ENCODE results near the gene UBC.
"Not testable (repeated sequence)": the region's sequence is repeated elsewhere in the genome, so short reads cannot be mapped to it uniquely, and the experiment has no call there.

The UBC gene

GRCh38 chr12:124914392-124915238 lies at the start of gene UBC:
Gene UBC (minus strand): TSS chr12:124914650. CDS start chr12:124913771, 879 bp downstream.
- peak; percentile 80 to 98 for DNase-seq

- peak; percentile 64 to 69 for DNase-seq
Observed at GRCh38 chr12:124963211-124963610, 48.8 kb upstream of the UBC start.

- no peak for DNase-seq
Observed at GRCh38 chr12:124961055-124961454, 46.6 kb upstream of the UBC start.

DNA sequence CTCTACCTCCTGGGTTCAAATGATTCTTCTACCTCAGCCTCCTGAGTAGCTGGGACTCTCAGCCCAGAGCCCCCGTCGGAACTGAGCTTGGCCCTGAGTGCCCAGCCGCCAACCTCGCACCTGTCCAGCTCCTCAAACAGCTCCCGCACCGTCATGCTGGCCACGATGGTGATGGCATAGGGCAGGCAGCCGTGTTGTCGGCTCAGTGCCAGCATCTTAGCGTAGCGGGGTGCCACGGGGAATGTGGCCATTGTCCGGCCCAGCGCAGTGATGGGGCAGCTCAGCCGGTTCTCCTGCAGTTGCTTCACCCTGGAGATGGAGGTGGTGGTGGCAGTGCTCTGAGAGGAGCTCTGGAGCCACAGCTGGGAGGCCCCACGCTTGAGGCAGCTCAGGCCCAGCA lies 42.1 kb upstream of the UBC start:
- DNase-seq = no peak

- no peak for DNase-seq
Observed at GRCh38 chr12:124954771-124955170, 40.3 kb upstream of the UBC start.

GRCh38 chr12:124953689-124954405 lies 39.4 kb upstream of the UBC start:
- DNase-seq = no peak

GRCh38 chr12:124952801-124953200 lies 38.4 kb upstream of the UBC start:
- DNase-seq = no peak

- no peak for DNase-seq
Observed at GRCh38 chr12:124952295-124952694, 37.8 kb upstream of the UBC start.

DNA sequence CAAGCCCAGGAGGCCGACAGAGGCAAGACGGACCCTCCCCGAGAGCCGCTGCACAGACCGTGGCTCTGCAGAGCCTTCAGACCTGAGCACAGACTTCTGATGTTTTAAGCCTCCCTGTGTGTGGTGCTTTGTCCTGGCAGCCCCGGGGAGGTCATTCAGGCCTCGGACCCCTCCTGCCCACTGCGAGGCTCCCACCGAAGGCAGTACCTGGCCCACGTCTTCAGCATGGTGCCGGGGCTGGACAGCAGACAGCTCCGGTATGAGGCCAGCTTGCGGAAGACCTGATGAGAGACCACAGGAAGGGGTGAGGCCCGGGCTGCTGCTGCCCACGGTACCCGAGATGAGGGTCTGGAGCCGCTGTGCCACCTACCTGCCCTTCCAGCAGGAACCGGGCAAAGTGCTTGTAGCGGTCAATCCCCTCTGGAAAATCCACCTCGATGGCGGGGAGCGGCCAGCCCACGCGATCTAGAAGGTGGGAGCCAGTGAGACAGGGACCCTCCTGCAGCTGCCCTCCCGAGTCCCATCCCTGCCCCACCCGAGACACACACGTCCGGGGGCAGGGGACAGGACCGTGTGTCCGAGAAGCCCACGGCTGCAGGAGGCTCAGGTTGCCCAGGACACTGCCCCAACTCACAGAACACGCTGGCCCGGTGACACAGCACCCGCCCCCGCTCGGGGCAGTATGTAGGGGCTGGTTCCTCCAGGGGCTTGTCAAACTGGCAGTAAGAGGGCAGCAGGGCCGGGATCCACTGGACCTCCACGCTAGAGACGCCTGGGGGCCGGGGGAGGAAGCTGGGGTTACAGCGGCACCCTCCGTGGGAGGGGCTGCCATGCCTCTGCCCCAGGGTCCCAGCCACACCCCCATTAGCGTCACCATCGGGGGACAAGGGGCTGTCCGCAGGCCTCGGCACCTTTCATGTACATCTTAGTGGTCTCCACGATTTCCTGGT lies 35.6 kb upstream of the UBC start:
- no peak for DNase-seq

- no peak for DNase-seq
Observed at GRCh38 chr12:124949066-124949465, 34.6 kb upstream of the UBC start.

DNA sequence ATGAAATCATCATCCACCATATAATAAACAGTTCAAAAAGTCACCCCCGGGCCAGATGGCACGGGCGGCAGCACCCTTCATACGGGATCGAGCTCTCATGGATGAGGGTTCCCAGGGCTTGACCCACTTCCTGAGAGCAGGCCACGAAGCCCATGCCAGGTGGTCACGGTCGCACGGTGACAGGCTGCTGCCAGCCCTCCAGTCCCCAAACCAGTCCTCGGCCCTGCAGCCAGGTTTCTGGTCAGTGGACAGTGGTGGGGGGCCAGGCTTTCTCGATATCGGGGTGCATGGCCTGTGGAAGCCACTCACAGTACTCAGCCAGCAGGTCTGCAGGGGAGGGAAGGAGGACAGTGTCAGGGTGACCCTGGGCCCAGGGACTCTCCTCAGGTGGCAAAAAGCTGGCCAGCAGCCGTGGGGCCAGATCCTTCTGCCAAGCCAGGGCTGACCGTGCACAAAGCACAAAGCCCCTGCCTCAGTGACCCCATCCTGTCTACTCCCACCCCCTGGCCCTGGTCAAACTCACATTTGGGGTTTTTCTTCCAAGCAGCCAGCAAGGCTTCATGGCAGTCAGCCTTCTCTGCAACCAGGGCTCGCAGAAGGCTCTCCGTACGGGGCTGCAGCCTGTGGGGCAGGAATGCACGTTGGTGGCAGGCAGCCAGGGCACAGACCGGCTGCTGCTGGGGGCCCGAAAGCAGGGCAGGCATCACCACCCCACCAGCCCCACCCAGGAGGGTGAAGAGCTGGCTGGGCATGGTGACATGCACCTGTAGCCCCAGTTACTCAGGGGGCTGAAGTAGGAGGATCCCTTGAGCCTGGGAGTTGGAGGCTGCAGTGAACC lies 33.3 kb upstream of the UBC start:
- no peak for DNase-seq

DNA sequence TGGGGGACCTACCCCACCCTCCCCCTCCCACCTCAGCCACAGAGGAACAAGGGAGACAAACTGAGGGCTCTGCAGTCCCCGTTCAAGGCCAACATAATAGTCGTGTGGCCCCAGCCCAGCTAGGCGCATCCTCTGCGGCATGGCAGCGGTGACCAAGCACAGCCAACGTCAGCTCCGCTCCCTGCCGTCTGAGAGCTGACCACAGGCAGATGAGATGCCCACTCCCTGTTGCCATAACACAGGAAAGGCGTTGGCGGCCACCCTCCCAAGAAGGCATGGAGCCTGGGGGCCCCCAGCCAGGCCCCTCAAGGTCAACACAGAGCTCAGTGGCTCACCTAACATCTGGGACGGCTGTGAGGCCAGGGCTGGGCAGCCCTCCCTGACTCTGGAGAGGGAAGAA lies 32.6 kb upstream of the UBC start:
- no peak for DNase-seq

GRCh38 chr12:124946447-124946793 lies 32.0 kb upstream of the UBC start:
- DNase-seq = no peak

DNA sequence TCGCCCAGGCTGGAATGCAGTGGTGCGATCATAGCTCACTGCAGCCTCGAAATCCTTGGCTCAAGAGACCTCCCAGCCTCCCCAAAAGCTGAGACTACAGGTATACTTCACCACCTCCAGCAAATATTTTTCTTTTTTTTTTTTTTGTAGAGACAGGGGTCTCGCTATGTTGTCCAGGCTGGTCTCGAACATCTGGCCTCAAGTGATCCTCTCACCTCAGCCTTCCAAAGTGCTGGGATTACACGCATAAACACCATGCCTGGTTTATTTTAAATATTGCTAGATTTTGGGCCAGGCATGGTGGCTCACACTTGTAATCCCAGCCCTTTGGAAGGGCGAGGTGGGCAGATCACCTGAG lies 26.7 kb upstream of the UBC start:
- no peak for DNase-seq

DNA sequence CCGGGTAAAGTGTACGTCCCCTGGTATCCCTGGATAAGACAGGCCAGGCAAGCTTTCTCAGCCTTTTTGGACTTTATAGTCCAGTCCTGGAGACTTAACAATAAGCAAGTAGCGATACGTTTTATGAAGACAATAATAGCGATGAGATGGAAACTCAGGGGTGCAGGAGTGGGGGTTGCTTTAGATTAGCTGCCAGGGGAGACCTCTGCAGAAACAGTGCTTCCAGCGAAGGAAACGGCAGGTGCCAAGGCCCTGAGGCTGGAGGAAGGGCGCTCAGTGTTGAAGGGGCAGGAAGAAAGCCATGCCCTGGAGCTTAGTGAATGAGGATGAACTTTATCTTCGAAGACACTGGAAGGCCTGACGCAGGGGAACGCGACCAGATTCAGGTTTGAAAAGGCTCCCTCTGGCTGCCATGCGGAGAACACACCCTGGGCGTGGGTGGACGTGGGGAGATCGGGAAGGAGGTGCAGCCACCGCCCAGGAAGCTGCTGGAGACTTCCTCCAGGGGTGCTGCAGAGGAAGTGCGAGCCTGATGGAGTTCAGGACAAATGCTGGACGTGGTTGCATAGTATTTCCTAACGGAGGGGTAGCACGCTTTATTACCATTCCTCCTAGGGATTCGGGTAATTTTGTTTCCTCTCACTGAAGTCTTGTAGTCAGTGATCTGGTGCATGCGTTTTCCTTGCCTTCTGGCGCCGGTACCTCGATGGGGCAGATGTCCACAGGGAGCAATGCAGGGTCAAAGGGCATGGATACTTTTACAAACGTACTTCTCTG lies 26.1 kb upstream of the UBC start:
- peak; percentile 96 for DNase-seq

- DNase-seq = no peak
Observed at GRCh38 chr12:124940143-124940392, 25.6 kb upstream of the UBC start.

- peak; percentile 76 to 93 for DNase-seq
Observed at GRCh38 chr12:124939421-124940142, 25.1 kb upstream of the UBC start.

DNA sequence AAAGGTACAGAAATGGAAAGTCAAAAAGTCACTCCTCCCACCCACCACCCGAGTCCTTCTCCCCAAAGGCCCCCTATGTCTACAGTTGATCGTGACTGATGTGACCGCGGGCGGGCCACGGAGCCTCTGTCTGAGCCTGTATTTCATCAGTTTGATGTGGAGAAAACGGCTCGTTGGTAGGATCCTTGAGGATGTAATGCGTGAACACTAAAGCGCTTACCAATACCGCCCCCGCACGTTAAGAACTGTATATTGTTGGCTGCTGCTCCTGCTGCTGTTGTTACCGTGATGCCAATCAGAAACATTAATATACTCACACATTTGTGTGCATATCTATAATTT lies 24.6 kb upstream of the UBC start:
- DNase-seq = peak; percentile 53 to 68

- peak; percentile 17 to 32 for DNase-seq
Observed at GRCh38 chr12:124938587-124938986, 24.1 kb upstream of the UBC start.

- peak in 1 of 2 donors; percentile 15 for DNase-seq
Observed at GRCh38 chr12:124938108-124938507, 23.7 kb upstream of the UBC start.

DNA sequence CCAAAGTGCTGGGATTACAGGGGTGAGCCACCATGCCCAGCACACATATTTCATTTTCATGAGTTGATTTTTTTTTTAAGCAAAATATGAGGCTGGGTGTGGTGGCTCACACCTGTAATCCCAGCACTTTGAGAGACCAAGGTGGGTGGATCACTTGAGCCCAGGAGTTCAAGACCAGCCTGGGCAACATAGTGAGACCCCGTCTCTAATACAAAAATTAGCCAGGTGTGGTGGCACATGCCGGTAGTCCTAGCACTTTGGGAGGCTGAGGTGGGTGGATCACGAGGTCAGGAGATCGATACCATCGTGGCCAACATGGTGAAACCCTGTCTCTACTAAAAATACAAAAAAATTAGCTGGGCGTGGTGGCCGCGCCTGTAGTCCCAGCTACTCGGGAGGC lies 17.1 kb upstream of the UBC start:
- not testable (repeated sequence) for DNase-seq

Measured in inflammatory macrophage treated with lipopolysaccharide for 1 hour (primary cell).